Measurements from ENCODE around the gene LACRT.
A peak's percentile ranks its signal among the peaks of the same experiment; 100 is the strongest.

The LACRT gene

GRCh38 chr12:54605138-54605970 is 29.3 kb downstream of the LACRT start:
- H3K27ac ChIP-seq, result no peak overlapping the region
- TF ChIP-seq, protein P1, sequence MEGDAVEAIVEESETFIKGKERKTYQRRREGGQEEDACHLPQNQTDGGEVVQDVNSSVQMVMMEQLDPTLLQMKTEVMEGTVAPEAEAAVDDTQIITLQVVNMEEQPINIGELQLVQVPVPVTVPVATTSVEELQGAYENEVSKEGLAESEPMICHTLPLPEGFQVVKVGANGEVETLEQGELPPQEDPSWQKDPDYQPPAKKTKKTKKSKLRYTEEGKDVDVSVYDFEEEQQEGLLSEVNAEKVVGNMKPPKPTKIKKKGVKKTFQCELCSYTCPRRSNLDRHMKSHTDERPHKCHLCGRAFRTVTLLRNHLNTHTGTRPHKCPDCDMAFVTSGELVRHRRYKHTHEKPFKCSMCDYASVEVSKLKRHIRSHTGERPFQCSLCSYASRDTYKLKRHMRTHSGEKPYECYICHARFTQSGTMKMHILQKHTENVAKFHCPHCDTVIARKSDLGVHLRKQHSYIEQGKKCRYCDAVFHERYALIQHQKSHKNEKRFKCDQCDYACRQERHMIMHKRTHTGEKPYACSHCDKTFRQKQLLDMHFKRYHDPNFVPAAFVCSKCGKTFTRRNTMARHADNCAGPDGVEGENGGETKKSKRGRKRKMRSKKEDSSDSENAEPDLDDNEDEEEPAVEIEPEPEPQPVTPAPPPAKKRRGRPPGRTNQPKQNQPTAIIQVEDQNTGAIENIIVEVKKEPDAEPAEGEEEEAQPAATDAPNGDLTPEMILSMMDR (conservative IDR thresholded peaks at IDR 0.05), result no peak

GRCh38 chr12:54604436-54604835 is 30.3 kb downstream of the LACRT start:
- TF ChIP-seq, protein P1 (conservative IDR thresholded peaks at IDR 0.05), result no peak
- H3K27ac ChIP-seq, result no peak overlapping the region

- H3K27ac ChIP-seq, result no peak overlapping the region
- TF ChIP-seq, protein P1 (conservative IDR thresholded peaks at IDR 0.05), result no peak
These were observed 30.8 kb downstream of the LACRT start for GRCh38 chr12:54603872-54604271.

DNA sequence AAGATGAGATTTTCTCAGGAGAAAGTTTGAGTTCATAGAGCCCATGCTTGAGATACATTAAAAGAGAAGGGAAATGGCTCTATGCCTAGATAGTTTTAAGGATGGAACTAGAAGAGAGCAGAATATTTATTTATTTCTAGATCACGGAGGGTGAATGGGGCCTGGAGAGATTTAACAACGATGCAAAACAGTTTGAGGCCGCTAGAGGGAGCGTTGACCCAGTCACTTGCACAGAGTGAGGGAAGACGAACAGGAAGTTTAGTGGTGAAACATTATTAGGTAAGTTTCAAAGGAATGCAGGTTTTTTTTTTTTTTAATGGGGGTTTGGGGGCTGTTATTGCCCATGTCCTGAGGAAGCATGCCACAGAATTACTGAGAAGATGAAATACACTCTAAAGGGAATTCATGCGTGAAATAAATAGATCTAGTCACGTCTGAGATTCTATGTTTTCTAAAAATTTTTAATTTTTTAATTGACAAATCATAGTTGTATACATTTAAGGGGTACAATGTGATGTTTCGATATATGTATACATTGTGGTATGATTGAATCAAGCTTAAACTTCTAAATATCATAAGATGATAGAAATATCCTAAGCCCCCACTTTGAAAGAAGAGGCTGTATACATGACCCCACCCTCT is 31.4 kb downstream of the LACRT start:
- TF ChIP-seq, protein P1 (conservative IDR thresholded peaks at IDR 0.05), result peak; percentile 97
- H3K27ac ChIP-seq, result no peak overlapping the region

GRCh38 chr12:54602661-54603060 is 32.0 kb downstream of the LACRT start:
- TF ChIP-seq, protein P1 (conservative IDR thresholded peaks at IDR 0.05), result no peak
- no peak overlapping the region for H3K27ac ChIP-seq

GRCh38 chr12:54601841-54602240 is 32.9 kb downstream of the LACRT start:
- TF ChIP-seq, protein P1 (conservative IDR thresholded peaks at IDR 0.05), result no peak
- H3K27ac ChIP-seq, result no peak overlapping the region

DNA sequence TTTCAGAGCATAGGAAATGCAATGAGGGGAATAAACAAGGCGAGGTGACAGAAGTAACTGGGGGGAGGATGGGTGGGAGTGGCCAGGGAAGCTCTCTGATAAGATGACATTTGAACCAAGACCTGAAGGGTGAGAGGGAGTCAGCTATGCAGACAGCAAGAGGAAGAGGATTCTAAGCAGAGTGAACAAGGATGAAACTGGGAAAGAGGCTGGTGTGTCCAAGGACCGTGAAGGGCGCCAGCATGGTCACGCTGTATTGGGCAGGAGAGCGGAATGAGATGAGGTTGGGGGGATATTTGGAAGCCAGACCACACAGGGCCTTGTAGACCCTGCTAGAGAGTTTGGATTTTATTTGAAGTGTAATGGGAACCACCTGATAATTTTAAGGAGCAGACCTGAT is 35.7 kb downstream of the LACRT start:
- TF ChIP-seq, protein P1 (conservative IDR thresholded peaks at IDR 0.05), result no peak
- no peak overlapping the region for H3K27ac ChIP-seq
